Measurements from ENCODE around the gene PMPCA. TPM values are rescaled to one million over a fixed set of nuclear protein-coding genes. Genes with fewer than 3 reads are reported as not detected.

The PMPCA gene
- total RNA-seq, 4 donors from 2014 or later: 29.4 to 38.7 (median 33.5) TPM

DNA sequence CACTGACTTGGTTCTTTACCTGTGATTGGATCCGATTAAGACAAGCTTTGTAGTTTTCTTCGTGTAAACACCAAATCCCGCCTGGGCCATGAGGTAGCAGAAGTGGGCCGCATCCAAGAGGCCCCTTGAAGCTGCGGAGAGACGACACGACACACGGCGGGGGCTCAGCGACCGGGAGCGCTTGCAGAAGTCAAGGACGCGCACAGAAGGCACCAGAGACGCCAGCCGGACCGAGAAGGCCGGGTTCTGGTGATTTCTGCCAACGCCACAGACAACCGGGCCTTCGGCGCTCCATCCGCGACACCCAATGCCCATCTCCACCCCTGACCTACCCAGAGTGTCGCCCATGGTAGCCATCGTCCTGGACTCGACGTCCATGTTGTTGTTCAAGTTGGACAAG, 49.0 kb downstream of the PMPCA start:
- no peaks in the 10 kb centered on the region for H3K27me3 ChIP-seq
- WGBS, 2 donors: 93 to 96% methylated on average over 11 to 21 of the region's 28 CpGs
- no peak overlapping the region for H3K4me3 ChIP-seq
- H3K27ac ChIP-seq: no peak overlapping the region
- peaks cover 64 to 100% (median 81%) of the 10 kb centered on the region in 3 donors for H3K36me3 ChIP-seq
- intact Hi-C loops (cut with DNase I): no loop called here
- TF ChIP-seq, protein P1, sequence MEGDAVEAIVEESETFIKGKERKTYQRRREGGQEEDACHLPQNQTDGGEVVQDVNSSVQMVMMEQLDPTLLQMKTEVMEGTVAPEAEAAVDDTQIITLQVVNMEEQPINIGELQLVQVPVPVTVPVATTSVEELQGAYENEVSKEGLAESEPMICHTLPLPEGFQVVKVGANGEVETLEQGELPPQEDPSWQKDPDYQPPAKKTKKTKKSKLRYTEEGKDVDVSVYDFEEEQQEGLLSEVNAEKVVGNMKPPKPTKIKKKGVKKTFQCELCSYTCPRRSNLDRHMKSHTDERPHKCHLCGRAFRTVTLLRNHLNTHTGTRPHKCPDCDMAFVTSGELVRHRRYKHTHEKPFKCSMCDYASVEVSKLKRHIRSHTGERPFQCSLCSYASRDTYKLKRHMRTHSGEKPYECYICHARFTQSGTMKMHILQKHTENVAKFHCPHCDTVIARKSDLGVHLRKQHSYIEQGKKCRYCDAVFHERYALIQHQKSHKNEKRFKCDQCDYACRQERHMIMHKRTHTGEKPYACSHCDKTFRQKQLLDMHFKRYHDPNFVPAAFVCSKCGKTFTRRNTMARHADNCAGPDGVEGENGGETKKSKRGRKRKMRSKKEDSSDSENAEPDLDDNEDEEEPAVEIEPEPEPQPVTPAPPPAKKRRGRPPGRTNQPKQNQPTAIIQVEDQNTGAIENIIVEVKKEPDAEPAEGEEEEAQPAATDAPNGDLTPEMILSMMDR (IDR thresholded peaks at IDR 0.05): no peak
- no peak for TF ChIP-seq POLR2A (IDR thresholded peaks at IDR 0.05)
- no peaks in the 10 kb centered on the region for H3K4me1 ChIP-seq
- no peak for DNase-seq
- no peaks in the 10 kb centered on the region for H3K9me3 ChIP-seq

DNA sequence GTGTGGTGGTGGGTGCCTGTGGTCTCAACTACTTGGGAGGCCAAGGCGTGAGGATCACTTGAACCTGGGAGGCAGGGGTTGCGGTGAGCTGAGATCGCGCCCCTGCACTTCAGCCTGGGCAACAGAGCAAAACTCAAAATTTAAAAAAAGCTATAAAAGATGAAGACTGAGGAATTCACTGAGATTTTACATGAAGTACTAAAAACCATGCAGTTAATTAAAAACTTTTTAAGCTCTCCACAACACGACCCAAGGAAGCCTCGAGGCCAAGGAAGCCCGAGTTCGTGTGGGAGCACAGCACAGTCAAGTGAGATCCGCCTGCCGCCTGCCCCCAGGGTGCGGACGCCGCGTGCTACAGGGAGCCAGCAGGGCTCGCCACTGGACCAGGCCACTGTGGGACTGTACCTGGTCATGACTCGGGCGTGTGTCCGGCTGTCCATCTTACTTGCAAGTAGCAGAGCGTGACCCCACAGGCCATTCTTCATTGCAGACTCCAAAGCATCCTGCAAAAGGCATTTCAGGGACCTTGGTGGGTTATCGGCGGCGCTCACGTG, 50.4 kb downstream of the PMPCA start:
- Histone ChIP-seq H3K4me1 (no peaks in the 10 kb centered on the region), H3K27me3 (no peaks in the 10 kb centered on the region), H3K36me3 (peaks cover 51 to 100% (median 73%) of the 10 kb centered on the region in 3 donors), H3K4me3 (no peak overlapping the region), H3K27ac (no peak overlapping the region), H3K9me3 (no peaks in the 10 kb centered on the region)
- TF ChIP-seq, protein P1 (IDR thresholded peaks at IDR 0.05): no peak
- no peak for TF ChIP-seq POLR2A (IDR thresholded peaks at IDR 0.05)
- no peak for DNase-seq
- WGBS, 2 donors: 95 to 96% methylated on average over 23 of the region's 23 CpGs
- intact Hi-C loops (cut with DNase I): no loop called here

DNA sequence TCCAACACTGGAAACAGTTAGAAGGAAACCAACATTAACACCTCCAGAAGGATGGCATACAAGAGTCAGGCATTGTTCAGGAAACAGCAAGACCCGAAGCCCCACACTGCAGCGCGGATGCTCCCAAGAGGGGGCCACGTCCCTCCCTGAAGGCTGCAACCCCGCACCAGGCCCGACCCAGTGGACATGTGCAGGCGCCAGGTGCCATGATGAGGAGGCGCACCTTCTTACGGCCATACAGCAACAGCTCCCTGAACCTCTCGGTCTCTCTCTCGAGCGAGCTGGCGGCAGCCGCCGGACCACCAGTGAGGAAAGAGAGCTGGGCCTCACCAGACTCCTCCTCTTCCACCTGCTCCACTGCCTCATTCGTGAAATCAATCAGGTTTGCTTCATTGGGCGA, 52.2 kb downstream of the PMPCA start:
- H3K27ac ChIP-seq: no peak overlapping the region
- no peaks in the 10 kb centered on the region for H3K9me3 ChIP-seq
- H3K27me3 ChIP-seq: no peaks in the 10 kb centered on the region
- no peaks in the 10 kb centered on the region for H3K4me1 ChIP-seq
- peaks cover 50 to 100% (median 65%) of the 10 kb centered on the region in 3 donors for H3K36me3 ChIP-seq
- no peak overlapping the region for H3K4me3 ChIP-seq
- no peak for DNase-seq
- TF ChIP-seq POLR2A (IDR thresholded peaks at IDR 0.05): no peak
- TF ChIP-seq, protein P1 (IDR thresholded peaks at IDR 0.05): no peak
- WGBS, 2 donors: 88 to 94% methylated on average over 6 to 10 of the region's 17 CpGs
- intact Hi-C loops (cut with DNase I): no loop called here

DNA sequence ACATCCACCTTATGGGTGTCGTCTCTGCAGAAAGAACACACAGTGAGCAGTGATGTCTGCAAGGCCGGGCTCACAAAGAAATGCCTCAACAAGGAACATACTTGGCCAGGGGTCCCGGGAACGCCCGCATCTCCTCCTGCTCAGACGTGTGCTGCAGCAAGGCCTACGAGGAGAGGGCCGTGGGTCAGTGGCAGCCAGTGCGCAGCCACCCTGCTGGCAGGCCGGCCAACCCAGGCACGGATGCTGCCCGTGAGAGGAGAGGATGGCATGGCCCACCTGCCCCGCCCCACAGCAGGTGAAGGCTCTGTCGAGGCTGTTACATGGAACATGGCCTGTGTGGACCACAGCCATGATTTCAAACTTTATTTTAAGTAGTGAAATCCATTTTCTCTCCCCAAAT, 53.1 kb downstream of the PMPCA start:
- intact Hi-C loops (cut with DNase I): no loop called here
- no peak for TF ChIP-seq POLR2A (IDR thresholded peaks at IDR 0.05)
- TF ChIP-seq, protein P1 (IDR thresholded peaks at IDR 0.05): no peak
- H3K4me3 ChIP-seq: no peak overlapping the region
- no peaks in the 10 kb centered on the region for H3K27me3 ChIP-seq
- H3K4me1 ChIP-seq: no peaks in the 10 kb centered on the region
- no peak overlapping the region for H3K27ac ChIP-seq
- H3K9me3 ChIP-seq: no peaks in the 10 kb centered on the region
- DNase-seq: no peak
- WGBS, 2 donors: 70 to 76% methylated on average over 2 to 3 of the region's 14 CpGs
- peaks cover 49 to 100% (median 62%) of the 10 kb centered on the region in 3 donors for H3K36me3 ChIP-seq

DNA sequence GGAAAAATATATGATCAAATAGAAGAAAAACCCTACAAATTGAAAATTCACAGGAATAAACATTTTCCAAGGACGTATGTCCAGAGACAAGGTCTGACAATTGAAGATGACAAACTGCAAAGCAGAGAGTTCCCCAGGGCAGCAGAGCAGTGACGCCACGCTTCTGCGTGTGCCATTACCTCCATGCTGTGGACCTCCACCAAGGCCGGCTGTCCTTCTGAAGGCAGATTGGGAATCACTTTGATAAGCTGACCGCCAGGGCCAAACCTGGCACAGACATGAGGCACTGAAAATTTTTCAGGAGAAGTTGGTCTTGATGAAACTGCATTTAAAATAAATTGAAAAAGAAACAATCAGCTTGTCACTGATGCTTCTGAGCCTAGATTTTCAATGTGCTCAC, 53.8 kb downstream of the PMPCA start:
- Histone ChIP-seq H3K27me3 (no peaks in the 10 kb centered on the region), H3K27ac (no peak overlapping the region), H3K9me3 (no peaks in the 10 kb centered on the region), H3K4me3 (no peak overlapping the region), H3K4me1 (no peaks in the 10 kb centered on the region), H3K36me3 (peaks cover 42 to 100% (median 56%) of the 10 kb centered on the region in 3 donors)
- intact Hi-C loops (cut with DNase I): no loop called here
- DNase-seq: no peak
- 88 to 91% methylated on average over 6 of the region's 6 CpGs for WGBS, 2 donors
- no peak for TF ChIP-seq POLR2A (IDR thresholded peaks at IDR 0.05)
- TF ChIP-seq, protein P1 (IDR thresholded peaks at IDR 0.05): no peak

Data from esophagus squamous epithelium (tissue), 5 donors.